Hematopoietic multipotent progenitor cell treated with erythropoietin and hydrocortisone succinate and interleukin-3 and kit ligand, for 8 days (in vitro differentiated cells): Measurements from ENCODE around the gene GAMT.

ENCODE experiments used
- DNase-seq: peaks from one replicate; pipeline ENCODE4 v3.0.0-alpha.2; 2015

GAMT gene

GRCh38 chr19:1417681-1418495 lies 16.5 kb upstream of the GAMT start:
- no peak for DNase-seq

GRCh38 chr19:1417145-1417544 lies 15.8 kb upstream of the GAMT start:
- no peak for DNase-seq

- no peak for DNase-seq
Measured at GRCh38 chr19:1416014-1416841, 14.9 kb upstream of the GAMT start.

- DNase-seq = no peak
Measured at GRCh38 chr19:1412995-1413800, 11.9 kb upstream of the GAMT start.

GRCh38 chr19:1412323-1412923 lies 11.1 kb upstream of the GAMT start:
- no peak for DNase-seq

GRCh38 chr19:1411255-1412191 lies 10.2 kb upstream of the GAMT start:
- no peak for DNase-seq

- DNase-seq = no peak
Measured at GRCh38 chr19:1410789-1411188, 9.4 kb upstream of the GAMT start.

GRCh38 chr19:1410136-1410786 lies 8.9 kb upstream of the GAMT start:
- no peak for DNase-seq

GRCh38 chr19:1409204-1410005 lies 8.1 kb upstream of the GAMT start:
- DNase-seq = no peak

- peak; percentile 48 for DNase-seq
Measured at GRCh38 chr19:1408300-1409203, 7.2 kb upstream of the GAMT start.

- DNase-seq = no peak
Measured at GRCh38 chr19:1407528-1408299, 6.4 kb upstream of the GAMT start, which contains the start of gene DAZAP1. Gene DAZAP1, plus strand, starts transcription at chr19:1407586. Its CDS starts 188 bp downstream, at chr19:1407774.

- DNase-seq = peak; percentile 98
Measured at GRCh38 chr19:1406774-1407527, 5.6 kb upstream of the GAMT start.

GRCh38 chr19:1402411-1403070 lies 1.2 kb upstream of the GAMT start:
- DNase-seq = no peak

GRCh38 chr19:1401889-1402217 lies 511 bp upstream of the GAMT start:
- DNase-seq = no peak

GRCh38 chr19:1400281-1401137 lies 833 bp downstream of the GAMT start:
- no peak for DNase-seq

GRCh38 chr19:1399745-1400144 lies 1.6 kb downstream of the GAMT start:
- DNase-seq = no peak
